Activated T-cell treated with anti-CD3 and anti-CD28 coated beads, Interleukin-2, amount 50 U/mL, for 72 hours (primary cell): ENCODE data around the gene CCT3. TPM values are rescaled to one million over a fixed set of nuclear protein-coding genes. Genes with fewer than 3 reads are reported as not detected.
"Not testable (repeated sequence)": the region's sequence is repeated elsewhere in the genome, so short reads cannot be mapped to it uniquely, and the experiment has no call there.

ENCODE experiments used
- ATAC-seq, 2 donors: fragments of 150-1000 bp; cut with Tn5 transposase; replicated peaks in 1 of 2; 2 replicates each; pipeline ENCODE4 v1.10.0; 2021; ENCODE audit warnings: moderate library complexity in 2 of 2, mild to moderate bottlenecking in 1 of 2
- DNase-seq, 2 donors: peaks; one replicate each; pipeline ENCODE4 v3.0.0; 2021 to 2022; ENCODE audit warnings: mixed read lengths in 1 of 2
- H3K27ac Mint-ChIP-seq: one replicate; pipeline ENCODE4 v1.8.0; 2022; ENCODE audit warnings: mild to moderate bottlenecking, moderate library complexity, mixed read lengths
- H3K27me3 Mint-ChIP-seq: one replicate; pipeline ENCODE4 v1.8.0; 2022; ENCODE audit warnings: low read depth, mixed read lengths
- H3K36me3 Mint-ChIP-seq, 2 donors: one replicate each; pipeline ENCODE4 v1.8.0; 2022; ENCODE audit warnings: mixed read lengths in 2 of 2, mild to moderate bottlenecking in 1 of 2; ENCODE audit not compliant: insufficient read depth in 2 of 2
- H3K4me1 Mint-ChIP-seq: one replicate; pipeline ENCODE4 v1.8.0; 2022; ENCODE audit warnings: low read depth, mixed read lengths
- H3K4me3 Mint-ChIP-seq, 2 donors: one replicate each; pipeline ENCODE4 v1.8.0; 2022; ENCODE audit warnings: mild to moderate bottlenecking in 2 of 2, mixed read lengths in 2 of 2, moderate library complexity in 2 of 2
- H3K9me3 Mint-ChIP-seq, 2 donors: one replicate each; pipeline ENCODE4 v1.8.0; 2022; ENCODE audit warnings: mixed read lengths in 2 of 2
- total RNA-seq, 2 donors: library from RNA; stranded (reverse); gene quantifications; one replicate each; pipeline ENCODE4 v1.2.3, GENCODE V29; 2022

CCT3 gene
- total RNA-seq, 2 donors from 2014 or later: 183 to 221 TPM

DNA sequence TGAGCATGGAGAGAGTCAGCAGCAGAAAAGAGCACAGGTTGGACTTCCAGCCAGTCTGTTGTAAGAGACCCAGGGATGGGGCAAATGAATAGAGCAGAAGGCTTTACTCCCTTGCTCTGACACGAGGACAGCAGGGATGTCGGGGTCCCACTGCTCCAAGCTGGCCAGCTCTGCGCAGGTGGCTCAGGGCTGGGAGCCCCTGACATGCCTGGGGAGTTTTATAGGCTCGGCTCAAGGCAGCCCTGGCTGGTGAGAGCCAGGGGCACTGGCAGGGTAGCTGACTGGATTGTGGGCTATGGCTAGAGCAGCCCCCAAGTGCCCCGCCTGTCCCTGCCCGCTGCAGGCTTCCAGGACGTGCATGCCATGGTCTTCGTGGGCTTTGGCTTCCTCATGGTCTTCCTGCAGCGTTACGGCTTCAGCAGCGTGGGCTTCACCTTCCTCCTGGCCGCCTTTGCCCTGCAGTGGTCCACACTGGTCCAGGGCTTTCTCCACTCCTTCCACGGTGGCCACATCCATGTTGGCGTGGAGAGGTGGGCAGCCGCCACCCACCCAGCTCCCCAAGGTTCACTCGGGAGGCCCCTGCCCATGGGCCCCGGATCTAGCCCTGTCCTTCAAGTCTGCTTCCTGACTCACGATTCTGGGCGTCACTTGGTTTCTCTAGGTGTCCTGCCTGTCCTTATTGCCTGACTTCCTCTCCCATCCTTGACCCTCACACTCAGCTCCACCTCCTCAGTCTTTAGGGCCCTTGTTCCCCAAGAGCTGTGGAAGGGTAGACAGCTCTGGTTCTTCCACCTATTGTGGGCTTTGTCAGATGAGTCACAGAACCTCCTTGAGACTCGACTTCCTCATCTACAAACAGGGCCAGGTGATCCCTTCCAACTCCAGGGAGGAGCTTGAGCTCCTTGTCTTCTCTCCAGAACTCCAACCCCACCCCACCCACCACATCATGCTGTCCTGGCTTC, 39.1 kb upstream of the CCT3 start:
- DNase-seq: no peak
- Mint-ChIP-seq H3K27me3 (peaks cover 21% of the 10 kb centered on the region), H3K9me3 (no peaks in the 10 kb centered on the region), H3K4me1 (no peaks in the 10 kb centered on the region), H3K36me3 (no peaks in the 10 kb centered on the region), H3K4me3 (no peak overlapping the region), H3K27ac (no peak overlapping the region)
- no peak for ATAC-seq

DNA sequence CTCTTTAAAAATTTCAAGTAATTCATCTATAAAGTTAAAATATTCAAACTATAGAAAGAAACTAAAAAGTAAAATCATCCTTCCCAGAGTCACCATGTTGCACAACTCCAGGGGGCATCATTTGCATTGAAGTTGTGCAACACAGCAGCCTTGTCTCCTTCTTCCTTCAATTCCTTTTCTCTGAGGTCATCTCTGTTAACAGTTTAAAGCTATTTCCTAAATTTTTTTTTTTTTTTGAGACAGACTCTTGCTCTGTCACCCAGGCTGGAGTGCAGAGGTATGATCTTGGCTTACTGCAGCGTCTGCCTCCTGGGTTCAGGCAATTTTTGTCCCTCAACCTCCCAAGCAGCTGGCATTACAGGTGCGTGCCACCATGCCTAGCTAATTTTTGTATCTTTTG, 38.1 kb upstream of the CCT3 start:
- no peak overlapping the region for H3K27ac Mint-ChIP-seq
- DNase-seq: no peak
- peaks cover 24% of the 10 kb centered on the region for H3K27me3 Mint-ChIP-seq
- H3K9me3 Mint-ChIP-seq: no peaks in the 10 kb centered on the region
- H3K36me3 Mint-ChIP-seq: no peaks in the 10 kb centered on the region
- H3K4me3 Mint-ChIP-seq: no peak overlapping the region
- no peaks in the 10 kb centered on the region for H3K4me1 Mint-ChIP-seq
- no peak for ATAC-seq

DNA sequence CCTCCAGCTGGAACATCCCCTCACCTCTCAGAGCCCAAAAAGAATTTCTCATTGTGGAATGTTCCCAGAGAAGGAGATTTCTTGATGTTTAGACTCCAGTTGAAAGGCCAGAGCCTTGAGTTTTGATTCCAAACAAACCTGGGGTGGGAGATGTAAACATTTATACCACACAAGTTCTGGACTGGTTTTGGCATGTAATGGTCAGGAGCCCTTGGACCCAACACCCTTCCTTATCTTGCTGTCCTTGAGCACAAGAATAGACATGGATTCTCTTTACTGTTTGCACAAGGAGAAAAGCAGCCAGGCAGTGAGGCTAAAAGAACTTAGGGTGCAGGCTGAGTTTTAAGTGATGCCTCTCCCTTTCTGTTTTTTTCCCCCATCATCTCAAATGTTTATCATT, 35.5 kb upstream of the CCT3 start:
- no peak overlapping the region for H3K27ac Mint-ChIP-seq
- H3K27me3 Mint-ChIP-seq: peaks cover 35% of the 10 kb centered on the region
- no peaks in the 10 kb centered on the region for H3K36me3 Mint-ChIP-seq
- ATAC-seq (no peak), DNase-seq (no peak)
- no peak overlapping the region for H3K4me3 Mint-ChIP-seq
- no peaks in the 10 kb centered on the region for H3K9me3 Mint-ChIP-seq
- no peaks in the 10 kb centered on the region for H3K4me1 Mint-ChIP-seq

DNA sequence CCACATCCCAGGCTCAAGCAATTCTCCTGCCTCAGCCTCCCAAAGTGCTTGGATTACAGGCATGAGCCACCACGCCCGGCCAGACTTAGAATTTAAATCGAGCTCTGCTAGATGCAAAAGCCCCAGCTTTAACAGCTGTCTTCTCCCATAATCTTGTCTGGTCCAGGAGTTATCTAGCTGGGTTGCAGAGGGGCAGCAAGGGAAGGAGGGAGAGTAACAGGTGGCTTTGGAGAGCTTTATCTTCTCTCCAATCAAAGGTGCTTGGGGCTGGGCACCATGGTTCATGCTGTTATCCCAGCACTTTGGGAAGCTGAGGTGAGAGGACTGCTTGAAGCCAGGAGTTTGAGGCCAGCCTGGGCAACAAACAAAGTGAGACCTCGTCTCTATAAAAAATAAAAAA, 34.8 kb upstream of the CCT3 start:
- Mint-ChIP-seq H3K36me3 (no peaks in the 10 kb centered on the region), H3K4me3 (no peak overlapping the region), H3K27me3 (peaks cover 42% of the 10 kb centered on the region), H3K4me1 (no peaks in the 10 kb centered on the region), H3K27ac (no peak overlapping the region), H3K9me3 (no peaks in the 10 kb centered on the region)
- DNase-seq (no peak), ATAC-seq (no peak)

DNA sequence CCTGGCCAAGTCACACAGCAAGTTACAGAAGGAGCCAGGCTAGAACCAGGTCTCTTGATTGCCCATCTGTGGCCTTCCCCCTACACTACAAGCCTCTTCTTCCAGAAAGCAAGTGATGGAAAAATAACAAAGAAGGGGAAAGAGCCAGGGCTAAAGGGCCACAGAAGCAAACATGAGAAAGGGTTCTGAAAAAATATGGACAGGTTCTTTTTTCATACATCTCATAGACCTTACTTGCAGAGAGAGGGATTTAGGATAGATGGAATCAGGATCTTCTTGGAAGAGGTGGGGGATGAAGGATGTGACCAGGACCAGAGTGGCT, 34.1 kb upstream of the CCT3 start:
- Mint-ChIP-seq H3K9me3 (no peaks in the 10 kb centered on the region), H3K27me3 (peaks cover 48% of the 10 kb centered on the region), H3K36me3 (no peaks in the 10 kb centered on the region), H3K4me1 (no peaks in the 10 kb centered on the region), H3K4me3 (no peak overlapping the region), H3K27ac (no peak overlapping the region)
- ATAC-seq (no peak), DNase-seq (no peak)

DNA sequence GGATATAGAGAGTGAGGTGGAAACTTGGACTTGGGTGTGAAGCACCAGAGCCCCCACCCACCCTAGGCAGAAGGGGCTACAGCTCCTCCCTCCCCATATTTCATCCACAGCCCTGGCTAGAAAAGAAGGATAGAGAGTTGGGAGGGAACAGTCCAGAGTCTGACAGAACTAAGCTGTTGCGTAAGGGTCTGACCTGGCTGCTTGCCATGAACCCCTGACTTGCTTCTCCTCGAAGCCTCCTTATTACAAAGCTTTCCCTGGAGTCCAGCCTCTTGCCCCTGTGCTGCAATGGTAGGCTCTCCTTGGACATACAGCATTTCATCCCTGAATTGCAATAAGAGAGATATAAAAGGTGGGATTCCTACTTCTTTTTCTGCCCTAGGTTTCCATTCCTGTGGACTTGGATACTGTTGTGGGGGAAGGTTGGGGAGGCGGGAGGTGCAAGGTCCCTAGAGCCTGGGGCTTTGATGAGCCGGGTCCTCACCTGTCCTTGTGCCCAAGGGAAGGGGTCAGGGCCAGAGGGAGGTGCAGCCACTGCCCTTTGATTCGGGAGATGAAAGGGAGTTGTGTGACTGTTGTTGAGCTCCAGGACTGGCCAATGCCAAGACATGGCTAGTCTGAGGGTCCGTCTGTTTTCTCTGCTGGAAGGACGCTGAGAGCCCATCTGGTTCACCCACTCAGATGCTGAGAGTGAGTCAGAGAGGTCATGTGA, 33.6 kb upstream of the CCT3 start:
- Mint-ChIP-seq H3K27me3 (peaks cover 48% of the 10 kb centered on the region), H3K36me3 (no peaks in the 10 kb centered on the region), H3K9me3 (no peaks in the 10 kb centered on the region), H3K4me3 (no peak overlapping the region), H3K4me1 (no peaks in the 10 kb centered on the region), H3K27ac (no peak overlapping the region)
- DNase-seq (no peak), ATAC-seq (peak; percentile 52 to 63)

DNA sequence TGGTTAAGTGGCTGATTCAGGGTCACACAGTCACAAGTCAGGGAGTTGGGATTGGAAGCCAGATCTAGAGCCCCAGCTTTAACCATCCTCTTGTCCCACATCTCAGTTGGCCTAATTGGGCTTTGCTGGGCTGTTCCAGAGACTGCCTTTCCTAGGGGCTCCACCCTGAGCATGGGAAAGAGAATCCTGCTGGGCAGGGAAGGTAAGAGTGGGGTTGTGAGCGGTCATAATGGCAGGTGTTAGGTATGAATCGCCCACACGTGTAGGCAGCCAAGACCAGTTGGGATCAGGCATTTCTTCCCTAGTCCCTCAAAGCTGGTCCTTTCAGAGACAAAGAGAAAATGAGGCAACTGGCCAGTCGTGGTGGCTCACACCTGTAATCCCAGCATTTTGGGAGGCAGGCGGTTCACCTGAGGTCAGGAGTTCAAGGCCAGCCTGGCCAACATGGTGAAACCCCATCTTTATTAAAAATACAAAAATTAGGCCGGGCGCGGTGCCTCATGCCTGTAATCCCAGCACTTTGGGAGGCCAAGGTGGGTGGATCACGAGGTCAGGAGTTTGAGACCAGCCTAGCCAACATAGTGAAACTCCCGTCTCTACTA, 31.7 kb upstream of the CCT3 start:
- H3K4me1 Mint-ChIP-seq: not testable (repeated sequence)

DNA sequence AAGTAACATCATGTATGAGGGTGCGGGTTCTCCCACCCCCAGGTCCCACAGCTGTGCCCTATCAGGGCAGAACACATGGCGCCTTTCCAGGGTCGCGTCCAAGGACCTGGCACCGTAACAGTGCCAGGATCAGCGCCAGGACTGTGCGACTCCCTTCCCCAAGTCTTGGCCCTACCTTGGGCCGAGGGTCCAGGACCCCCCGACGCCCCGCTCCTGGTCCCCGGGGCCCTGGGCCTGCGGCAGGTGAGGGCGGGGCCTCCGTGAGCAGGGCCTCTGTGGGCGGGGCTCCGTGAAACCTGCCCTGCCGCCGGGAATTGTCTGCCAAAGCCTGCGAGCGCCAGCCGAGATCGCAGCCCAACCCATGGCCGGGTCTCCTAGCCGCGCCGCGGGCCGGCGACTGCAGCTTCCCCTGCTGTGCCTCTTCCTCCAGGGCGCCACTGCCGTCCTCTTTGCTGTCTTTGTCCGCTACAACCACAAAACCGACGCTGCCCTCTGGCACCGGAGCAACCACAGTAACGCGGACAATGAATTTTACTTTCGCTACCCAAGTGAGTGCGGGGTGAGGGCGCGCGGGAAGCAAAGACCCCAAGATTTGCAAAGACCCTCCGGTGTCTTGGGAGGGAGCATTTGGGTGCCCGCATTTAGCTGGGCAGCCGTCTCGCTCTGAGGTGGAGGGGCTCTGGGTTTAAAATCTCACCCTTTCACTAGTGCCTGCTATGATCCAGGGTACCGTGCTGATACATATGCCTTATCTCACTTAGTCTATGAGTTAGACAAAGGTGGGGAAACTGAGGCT, 31.0 kb upstream of the CCT3 start, which contains the start of gene RHBG:
Gene RHBG, plus strand, starts transcription at position 323 of the 796 bp plus-strand sequence. Its CDS starts 39 bp downstream, at position 362.
- Mint-ChIP-seq H3K4me1 (no peaks in the 10 kb centered on the region), H3K27ac (no peak within 1 kb of the TSS), H3K27me3 (peaks cover 52% of the 10 kb centered on the region), H3K9me3 (no peaks in the 10 kb centered on the region), H3K36me3 (no peaks in the 10 kb centered on the region), H3K4me3 (peak within 1 kb of the TSS; percentile 61 to 69)
- ATAC-seq: peak; percentile 13 to 25
- peak in 1 of 2 donors; percentile 11 for DNase-seq

More for the DNA sequence above, 31.7 kb upstream of the CCT3 start:
- not testable (repeated sequence) for ATAC-seq, H3K36me3 Mint-ChIP-seq, H3K9me3 Mint-ChIP-seq, DNase-seq, H3K27ac Mint-ChIP-seq
- Mint-ChIP-seq H3K4me3 (peak overlapping the region; percentile 61 to 69), H3K27me3 (peaks cover 54% of the 10 kb centered on the region)

DNA sequence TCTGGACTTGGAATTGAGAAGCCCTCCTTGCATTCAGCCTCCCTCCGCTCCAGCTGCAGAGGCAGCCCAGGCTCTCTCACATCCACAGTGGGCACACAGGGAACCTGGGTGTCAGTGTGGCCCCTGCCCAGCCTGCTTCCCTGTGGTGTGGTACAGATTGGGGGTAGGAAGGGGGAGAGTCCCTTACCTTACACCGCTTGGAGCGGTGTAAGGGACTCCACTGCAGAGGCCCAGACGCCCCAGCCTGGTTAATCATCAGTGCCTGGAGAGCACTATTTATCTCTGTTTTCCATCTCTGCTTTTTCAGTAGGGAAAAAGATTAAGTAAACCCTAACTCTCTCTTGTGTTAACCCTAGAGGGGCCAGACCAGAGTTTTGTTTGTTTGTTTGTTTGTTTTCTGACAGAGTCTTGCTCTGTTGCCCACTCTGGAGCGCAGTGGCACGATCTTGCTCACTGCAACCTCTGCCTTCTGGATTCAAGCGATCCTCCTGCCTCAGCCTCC, 30.1 kb upstream of the CCT3 start:
- H3K36me3 Mint-ChIP-seq: no peaks in the 10 kb centered on the region
- peaks cover 52% of the 10 kb centered on the region for H3K27me3 Mint-ChIP-seq
- H3K4me3 Mint-ChIP-seq: no peak overlapping the region
- ATAC-seq (no peak), DNase-seq (no peak)
- no peak overlapping the region for H3K27ac Mint-ChIP-seq
- no peaks in the 10 kb centered on the region for H3K9me3 Mint-ChIP-seq
- H3K4me1 Mint-ChIP-seq: no peaks in the 10 kb centered on the region

DNA sequence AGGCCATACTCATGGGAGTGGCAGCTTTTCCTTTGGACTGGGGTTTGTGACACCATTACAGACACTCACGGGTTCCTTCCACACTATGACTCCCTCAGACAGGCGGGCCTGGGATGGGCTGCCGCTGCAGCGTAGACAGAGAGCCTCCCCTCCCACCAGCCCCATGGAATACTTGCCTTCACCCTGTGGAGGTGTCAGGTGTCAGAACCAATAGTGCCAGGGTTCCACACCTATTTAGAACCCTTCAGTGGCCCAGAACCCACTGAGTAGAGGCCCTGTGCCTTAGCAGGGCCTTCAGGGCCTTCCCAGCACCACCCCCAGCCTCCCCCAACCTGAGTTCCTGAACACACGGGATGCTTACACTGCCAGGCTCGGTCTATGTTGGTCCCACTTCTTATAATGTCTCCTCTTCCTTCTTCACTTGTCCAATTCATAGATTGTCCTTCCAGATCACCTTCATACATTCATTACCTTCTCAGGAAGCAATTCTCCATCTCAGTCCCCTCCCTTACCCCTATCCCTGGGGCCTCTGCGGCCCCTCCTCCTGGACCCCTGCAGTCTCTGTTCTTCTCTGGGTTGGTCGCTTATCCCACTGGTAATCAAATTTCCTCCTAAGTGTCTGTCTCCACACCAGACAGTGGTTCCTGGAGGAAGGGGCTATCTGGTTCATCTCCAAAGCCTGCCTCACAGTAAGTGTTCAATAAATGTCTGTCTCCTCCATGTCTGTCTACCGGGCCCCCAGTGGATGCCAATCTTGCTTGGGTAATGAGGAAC, 29.5 kb upstream of the CCT3 start:
- Mint-ChIP-seq H3K27ac (no peak overlapping the region), H3K9me3 (no peaks in the 10 kb centered on the region), H3K4me1 (no peaks in the 10 kb centered on the region), H3K4me3 (no peak overlapping the region), H3K36me3 (no peaks in the 10 kb centered on the region), H3K27me3 (peaks cover 47% of the 10 kb centered on the region)
- DNase-seq (no peak), ATAC-seq (no peak)

DNA sequence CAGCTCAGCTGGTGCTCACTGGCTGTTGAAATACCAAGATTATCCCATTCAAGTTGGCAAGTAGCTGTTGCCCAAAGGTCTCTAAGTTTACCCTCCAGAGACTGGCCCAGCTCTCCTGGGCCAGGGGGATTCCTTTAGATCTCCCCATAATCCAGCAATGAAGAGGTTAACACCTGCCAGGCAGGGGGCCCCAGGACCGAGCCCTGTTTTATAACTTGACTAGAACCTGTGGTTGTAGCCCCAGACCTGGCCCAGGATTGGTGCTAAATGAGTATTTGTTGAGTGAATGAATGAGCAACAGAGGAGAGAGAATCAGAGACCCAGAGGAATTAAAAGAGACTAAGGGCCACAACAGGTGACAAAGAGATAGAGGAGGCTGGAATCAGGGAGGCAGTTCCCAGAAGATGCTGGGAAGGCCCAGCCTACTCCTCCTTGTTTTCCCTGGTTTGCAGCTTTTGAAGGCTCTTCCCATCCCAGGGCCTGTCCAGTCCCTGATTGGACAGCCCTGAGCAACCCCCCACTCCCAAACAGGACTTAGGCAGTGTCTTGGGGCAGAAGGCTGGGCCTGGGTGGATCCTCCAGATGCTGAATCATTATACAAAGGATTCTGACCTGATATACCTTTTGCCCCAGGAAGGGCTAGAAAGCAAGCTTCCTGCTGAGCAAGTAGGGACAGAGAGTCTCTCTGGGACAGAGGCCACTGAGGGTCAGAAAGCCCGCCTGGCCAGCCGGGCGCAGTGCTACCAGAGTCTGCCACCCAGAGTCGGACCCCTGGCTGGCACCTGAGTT, 28.5 kb upstream of the CCT3 start:
- Mint-ChIP-seq H3K4me1 (no peaks in the 10 kb centered on the region), H3K27ac (no peak overlapping the region), H3K4me3 (no peak overlapping the region), H3K36me3 (no peaks in the 10 kb centered on the region), H3K9me3 (no peaks in the 10 kb centered on the region), H3K27me3 (peaks cover 41% of the 10 kb centered on the region)
- DNase-seq (no peak), ATAC-seq (no peak)
